Subcutaneous abdominal adipose tissue (tissue), 5 donors: ENCODE data around the gene NR3C1.

ENCODE experiments used
- H3K27ac ChIP-seq: one replicate; pipeline ENCODE4 v1.7.0; 2013; ENCODE audit warnings: low read depth, mild to moderate bottlenecking, inconsistent platforms, low read length, moderate library complexity
- H3K27me3 ChIP-seq, 5 donors: one replicate each; pipeline ENCODE4 v1.7.0; 2013; ENCODE audit warnings: low read length in 5 of 5, inconsistent platforms in 1 of 5; ENCODE audit not compliant: control insufficient read depth in 5 of 5, insufficient read depth in 4 of 5
- H3K36me3 ChIP-seq, 5 donors: one replicate each; pipeline ENCODE4 v1.7.0; 2013; ENCODE audit warnings: low read length in 5 of 5; ENCODE audit not compliant: control insufficient read depth in 5 of 5, insufficient read depth in 5 of 5
- H3K4me1 ChIP-seq, 5 donors: one replicate each; pipeline ENCODE4 v1.7.0; 2013; ENCODE audit warnings: low read length in 5 of 5, mild to moderate bottlenecking in 3 of 5, moderate library complexity in 1 of 5; ENCODE audit not compliant: control insufficient read depth in 5 of 5, insufficient read depth in 5 of 5
- H3K4me3 ChIP-seq, 5 donors: one replicate each; pipeline ENCODE4 v1.7.0; 2013; ENCODE audit warnings: low read length in 5 of 5, low read depth in 1 of 5
- H3K9ac ChIP-seq, 5 donors: one replicate each; pipeline ENCODE4 v1.7.0; 2013; ENCODE audit warnings: low read length in 5 of 5, mild to moderate bottlenecking in 4 of 5, moderate library complexity in 3 of 5
- H3K9me3 ChIP-seq, 5 donors: one replicate each; pipeline ENCODE4 v1.7.0; 2013; ENCODE audit warnings: low read length in 5 of 5; ENCODE audit not compliant: control insufficient read depth in 5 of 5
- donor health status: healthy.
- donor health status: healthy.
- donor health status: healthy.
- donor health status: healthy.
- donor health status: healthy.

Gene NR3C1

DNA sequence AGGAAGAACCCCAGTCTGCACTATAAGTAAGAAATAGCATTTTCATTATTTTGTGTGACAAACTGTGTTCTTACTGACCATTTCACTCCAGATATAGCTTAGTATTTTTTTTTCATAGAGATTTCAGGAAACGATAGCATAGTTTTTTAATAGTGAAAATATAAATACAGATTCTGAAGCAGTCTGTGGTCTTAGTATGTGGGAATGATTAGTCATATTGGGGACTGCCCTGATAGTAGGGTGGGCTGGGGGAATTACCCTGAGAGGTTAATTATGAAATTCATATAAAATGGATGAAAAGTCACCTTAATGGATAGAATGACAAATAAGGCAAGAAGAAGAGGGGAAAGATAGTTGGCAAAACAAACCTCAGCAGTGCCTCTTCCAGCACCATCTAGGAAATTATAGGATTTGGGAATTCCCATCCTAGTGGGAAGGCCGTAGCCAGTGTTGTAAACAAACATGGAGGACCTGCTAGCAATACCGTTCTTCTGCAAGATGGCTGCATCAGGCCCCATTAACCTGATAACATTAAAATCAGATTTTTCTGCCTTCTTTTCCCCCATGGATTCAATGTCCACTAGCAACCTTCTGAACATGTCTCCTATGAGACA lies 23.7 kb upstream of the NR3C1 start:
- no peaks in the 10 kb centered on the region for H3K9me3 ChIP-seq

DNA sequence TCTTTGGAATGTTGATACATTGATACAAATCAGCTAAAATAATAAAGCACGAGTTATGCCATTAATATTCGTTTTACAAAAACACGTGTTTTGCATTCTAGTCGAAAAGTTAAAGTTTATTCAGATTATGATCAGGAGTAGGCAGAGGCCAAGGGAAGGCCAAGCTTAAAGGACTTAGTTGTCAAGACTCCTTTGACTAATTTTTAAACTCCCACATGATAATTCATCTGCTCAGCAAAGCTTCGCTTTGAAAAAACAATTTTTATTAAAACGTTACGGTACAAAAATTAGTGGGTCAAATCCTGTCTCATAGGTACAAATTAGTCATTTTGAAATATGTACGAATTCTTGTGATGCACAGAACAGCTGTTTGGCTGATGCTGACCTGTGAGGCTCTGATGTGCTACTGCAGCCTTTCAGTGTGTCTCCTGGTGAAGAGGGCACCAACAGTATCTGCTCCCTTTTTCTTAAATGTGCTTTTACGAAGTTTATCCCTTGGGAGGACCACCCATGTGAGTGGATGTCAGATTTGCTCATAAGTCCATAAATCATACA lies 23.0 kb upstream of the NR3C1 start:
- H3K9ac ChIP-seq, result no peak overlapping the region
- no peaks in the 10 kb centered on the region for H3K4me1 ChIP-seq
- H3K27ac ChIP-seq, result no peak overlapping the region
- no peaks in the 10 kb centered on the region for H3K9me3 ChIP-seq
- no peaks in the 10 kb centered on the region for H3K27me3 ChIP-seq
- no peak overlapping the region for H3K4me3 ChIP-seq
- no peaks in the 10 kb centered on the region for H3K36me3 ChIP-seq

More for the DNA sequence above, 23.7 kb upstream of the NR3C1 start:
- Histone ChIP-seq H3K4me3 (no peak overlapping the region), H3K27me3 (no peaks in the 10 kb centered on the region), H3K27ac (no peak overlapping the region), H3K36me3 (no peaks in the 10 kb centered on the region), H3K9ac (no peak overlapping the region), H3K4me1 (peaks cover 0 to 1% (median 0%) of the 10 kb centered on the region in 5 donors)

DNA sequence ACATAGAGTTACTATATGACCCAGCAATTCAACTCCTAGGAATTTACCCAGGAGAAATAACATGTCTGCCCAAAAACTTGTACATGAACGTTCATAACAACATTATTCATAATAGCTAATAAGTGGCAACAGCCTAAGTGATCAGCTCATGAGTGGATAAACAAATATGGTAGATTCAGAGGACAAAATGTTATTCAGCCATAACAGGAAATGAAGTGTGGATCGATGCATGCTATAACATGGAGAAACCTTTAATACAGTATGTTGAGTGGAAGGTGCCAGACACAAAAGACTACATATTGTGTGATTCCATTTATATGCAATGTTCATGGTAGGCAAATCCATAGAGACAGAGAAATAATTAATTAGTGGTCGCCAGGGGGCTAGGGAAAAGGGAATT lies 22.3 kb upstream of the NR3C1 start:
- Histone ChIP-seq H3K36me3 (no peaks in the 10 kb centered on the region), H3K9ac (no peak overlapping the region), H3K27me3 (no peaks in the 10 kb centered on the region), H3K4me1 (no peaks in the 10 kb centered on the region), H3K9me3 (no peaks in the 10 kb centered on the region), H3K4me3 (no peak overlapping the region), H3K27ac (no peak overlapping the region)

DNA sequence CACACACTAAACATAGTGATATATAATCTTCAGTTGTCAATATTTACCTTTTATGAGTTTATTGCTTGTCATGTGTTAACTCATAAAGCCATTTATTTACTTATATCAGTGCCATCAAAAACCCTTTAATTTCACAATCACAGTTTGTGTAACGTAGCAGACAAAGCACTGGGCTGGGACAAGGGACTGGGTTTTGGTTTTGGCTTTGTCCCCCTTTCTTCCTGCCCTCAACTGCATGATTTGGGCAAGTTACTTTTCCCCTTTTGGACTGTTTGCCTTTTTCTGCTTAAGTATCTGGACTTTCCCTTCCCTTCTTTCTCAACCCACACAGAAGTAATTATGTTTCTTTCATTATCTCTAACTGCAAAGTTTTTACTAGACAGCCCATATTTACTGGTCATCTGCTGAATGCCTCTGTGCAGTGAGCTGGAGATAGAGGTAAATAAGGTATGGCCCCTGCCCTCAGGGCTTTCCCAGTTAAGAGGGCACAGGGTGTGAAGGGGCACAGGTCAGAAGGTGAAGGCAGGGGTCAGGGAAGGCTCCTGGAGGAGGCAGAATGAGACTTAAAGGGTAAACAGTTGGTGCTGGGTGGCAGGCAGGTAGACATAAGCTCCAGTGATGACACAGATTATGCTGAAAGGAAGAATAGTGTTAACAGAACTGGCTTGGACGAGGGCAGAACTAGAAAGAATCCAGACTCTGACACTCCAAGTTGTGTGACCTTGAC lies 14.8 kb upstream of the NR3C1 start:
- H3K4me3 ChIP-seq, result peak overlapping the region in 1 of 5 donors; percentile 31
- H3K27ac ChIP-seq, result no peak overlapping the region

GRCh38 chr5:143417503-143418139 lies 14.1 kb upstream of the NR3C1 start:
- Histone ChIP-seq H3K36me3 (no peaks in the 10 kb centered on the region), H3K27ac (no peak overlapping the region), H3K9me3 (no peaks in the 10 kb centered on the region)

More for the DNA sequence above, 14.8 kb upstream of the NR3C1 start:
- no peaks in the 10 kb centered on the region for H3K36me3 ChIP-seq
- H3K9ac ChIP-seq, result no peak overlapping the region
- peaks cover 2 to 13% (median 12%) of the 10 kb centered on the region in 5 donors for H3K4me1 ChIP-seq
- H3K27me3 ChIP-seq, result no peaks in the 10 kb centered on the region
- no peaks in the 10 kb centered on the region for H3K9me3 ChIP-seq

GRCh38 chr5:143416411-143416810 lies 12.9 kb upstream of the NR3C1 start:
- H3K36me3 ChIP-seq, result no peaks in the 10 kb centered on the region
- H3K9ac ChIP-seq, result no peak overlapping the region
- no peaks in the 10 kb centered on the region for H3K9me3 ChIP-seq
- peaks cover 2 to 13% (median 12%) of the 10 kb centered on the region in 5 donors for H3K4me1 ChIP-seq
- H3K27ac ChIP-seq, result no peak overlapping the region
- H3K27me3 ChIP-seq, result no peaks in the 10 kb centered on the region
- H3K4me3 ChIP-seq, result no peak overlapping the region

More at GRCh38 chr5:143417503-143418139, 14.1 kb upstream of the NR3C1 start:
- Histone ChIP-seq H3K4me1 (peaks cover 2 to 13% (median 12%) of the 10 kb centered on the region in 5 donors), H3K27me3 (no peaks in the 10 kb centered on the region), H3K4me3 (no peak overlapping the region), H3K9ac (no peak overlapping the region)

GRCh38 chr5:143413958-143414669 lies 10.6 kb upstream of the NR3C1 start:
- no peaks in the 10 kb centered on the region for H3K9me3 ChIP-seq
- peaks cover 2 to 13% (median 12%) of the 10 kb centered on the region in 5 donors for H3K4me1 ChIP-seq
- H3K9ac ChIP-seq, result no peak overlapping the region
- no peak overlapping the region for H3K4me3 ChIP-seq
- H3K27ac ChIP-seq, result no peak overlapping the region
- H3K36me3 ChIP-seq, result no peaks in the 10 kb centered on the region
- no peaks in the 10 kb centered on the region for H3K27me3 ChIP-seq

GRCh38 chr5:143412661-143413342 lies 9.3 kb upstream of the NR3C1 start:
- no peaks in the 10 kb centered on the region for H3K36me3 ChIP-seq
- no peaks in the 10 kb centered on the region for H3K9me3 ChIP-seq
- H3K4me3 ChIP-seq, result no peak overlapping the region
- no peaks in the 10 kb centered on the region for H3K27me3 ChIP-seq
- no peak overlapping the region for H3K27ac ChIP-seq
- no peak overlapping the region for H3K9ac ChIP-seq
- H3K4me1 ChIP-seq, result peaks cover 0 to 6% (median 3%) of the 10 kb centered on the region in 5 donors

DNA sequence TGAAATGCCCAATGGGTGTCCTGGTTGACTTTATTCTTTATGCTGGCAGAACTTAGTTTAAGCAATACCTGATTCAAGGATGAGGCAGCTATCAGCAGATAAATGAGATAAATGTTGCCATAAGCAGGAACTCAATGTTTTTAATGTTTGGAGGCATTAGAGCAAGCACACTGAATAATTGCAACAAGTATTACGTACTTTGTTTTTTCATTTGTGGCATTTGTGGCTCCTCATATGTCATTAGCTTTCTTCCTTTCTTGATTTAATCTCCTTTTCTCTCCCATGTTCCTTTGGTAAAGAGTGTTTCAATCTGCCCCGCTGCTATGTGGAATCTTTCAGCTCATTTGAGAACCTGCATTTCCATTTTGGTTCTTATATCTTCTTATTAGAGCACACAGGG lies 6.4 kb upstream of the NR3C1 start:
- Histone ChIP-seq H3K4me1 (peaks cover 0 to 13% (median 7%) of the 10 kb centered on the region in 5 donors), H3K36me3 (no peaks in the 10 kb centered on the region), H3K9ac (no peak overlapping the region), H3K4me3 (no peak overlapping the region), H3K9me3 (no peaks in the 10 kb centered on the region), H3K27me3 (no peaks in the 10 kb centered on the region), H3K27ac (no peak overlapping the region)
